Central memory CD8-positive, alpha-beta T cell (primary cell): Measurements from ENCODE around the gene SLC49A3.
"Not testable (repeated sequence)": the region's sequence is repeated elsewhere in the genome, so short reads cannot be mapped to it uniquely, and the experiment has no call there.

Experiments
- ATAC-seq: fragments of 150-1000 bp; cut with Tn5 transposase; replicated peaks from 2 replicates; pipeline ENCODE4 v1.10.0; 2022; ENCODE audit warnings: mild to moderate bottlenecking, moderate FRiP score, moderate number of reproducible peaks; ENCODE audit not compliant: poor library complexity, severe bottlenecking; ENCODE audit errors: extremely low read depth
- DNase-seq, 2 donors: peaks; one replicate each; pipeline ENCODE4 v3.0.0; 2021; ENCODE audit warnings: low spot score in 2 of 2
- H3K27ac Mint-ChIP-seq: one replicate; pipeline ENCODE4 v1.8.0; 2022; ENCODE audit warnings: low read depth, mild to moderate bottlenecking, moderate library complexity, mixed read lengths
- H3K27me3 Mint-ChIP-seq: one replicate; pipeline ENCODE4 v1.8.0; 2022; ENCODE audit warnings: mixed read lengths
- H3K36me3 Mint-ChIP-seq: one replicate; pipeline ENCODE4 v1.8.0; 2022; ENCODE audit warnings: mild to moderate bottlenecking, moderate library complexity, mixed read lengths; ENCODE audit not compliant: insufficient read depth
- H3K4me1 Mint-ChIP-seq: one replicate; pipeline ENCODE4 v1.8.0; 2022; ENCODE audit warnings: mixed read lengths
- H3K4me3 Mint-ChIP-seq: one replicate; pipeline ENCODE4 v1.8.0; 2022; ENCODE audit warnings: mild to moderate bottlenecking, moderate library complexity, mixed read lengths
- H3K9me3 Mint-ChIP-seq: one replicate; pipeline ENCODE4 v1.8.0; 2022; ENCODE audit warnings: mixed read lengths

SLC49A3 gene

GRCh38 chr4:673349-674091 lies 15.4 kb downstream of the SLC49A3 start:
- Mint-ChIP-seq H3K4me1 (peaks cover 7% of the 10 kb centered on the region), H3K9me3 (no peaks in the 10 kb centered on the region), H3K36me3 (peaks cover 25% of the 10 kb centered on the region), H3K27ac (peak overlapping the region; percentile 91), H3K4me3 (peak overlapping the region; percentile 85), H3K27me3 (no peaks in the 10 kb centered on the region)
- DNase-seq (no peak), ATAC-seq (no peak)

GRCh38 chr4:671769-672168 lies 17.2 kb downstream of the SLC49A3 start:
- H3K27me3 Mint-ChIP-seq: no peaks in the 10 kb centered on the region
- no peaks in the 10 kb centered on the region for H3K9me3 Mint-ChIP-seq
- peaks cover 25% of the 10 kb centered on the region for H3K36me3 Mint-ChIP-seq
- H3K4me1 Mint-ChIP-seq: peaks cover 7% of the 10 kb centered on the region
- peak overlapping the region; percentile 38 for H3K4me3 Mint-ChIP-seq
- ATAC-seq (no peak), DNase-seq (no peak)
- H3K27ac Mint-ChIP-seq: no peak overlapping the region

GRCh38 chr4:669806-670559 lies 19.0 kb downstream of the SLC49A3 start:
- not testable (repeated sequence) for H3K27me3 Mint-ChIP-seq, ATAC-seq, H3K9me3 Mint-ChIP-seq, H3K4me3 Mint-ChIP-seq, DNase-seq, H3K27ac Mint-ChIP-seq
- peaks cover 12% of the 10 kb centered on the region for H3K4me1 Mint-ChIP-seq
- H3K36me3 Mint-ChIP-seq: peaks cover 20% of the 10 kb centered on the region

GRCh38 chr4:668219-668618 lies 20.7 kb downstream of the SLC49A3 start:
- not testable (repeated sequence) for ATAC-seq, H3K27ac Mint-ChIP-seq, H3K27me3 Mint-ChIP-seq, H3K4me3 Mint-ChIP-seq, H3K9me3 Mint-ChIP-seq, H3K4me1 Mint-ChIP-seq, DNase-seq
- H3K36me3 Mint-ChIP-seq: peaks cover 13% of the 10 kb centered on the region

- H3K4me3 Mint-ChIP-seq: no peak overlapping the region
- DNase-seq: no peak
- H3K27ac Mint-ChIP-seq: no peak overlapping the region
- H3K36me3 Mint-ChIP-seq: peaks cover 10% of the 10 kb centered on the region
- no peaks in the 10 kb centered on the region for H3K27me3 Mint-ChIP-seq
- peaks cover 5% of the 10 kb centered on the region for H3K4me1 Mint-ChIP-seq
- no peak for ATAC-seq
- no peaks in the 10 kb centered on the region for H3K9me3 Mint-ChIP-seq
Observed at GRCh38 chr4:667545-667925, 21.4 kb downstream of the SLC49A3 start.

- no peak overlapping the region for H3K4me3 Mint-ChIP-seq
- H3K9me3 Mint-ChIP-seq: no peaks in the 10 kb centered on the region
- DNase-seq: no peak
- H3K36me3 Mint-ChIP-seq: peaks cover 5% of the 10 kb centered on the region
- H3K27ac Mint-ChIP-seq: no peak overlapping the region
- peaks cover 5% of the 10 kb centered on the region for H3K4me1 Mint-ChIP-seq
- no peak for ATAC-seq
- H3K27me3 Mint-ChIP-seq: no peaks in the 10 kb centered on the region
Observed at GRCh38 chr4:666822-667544, 22.0 kb downstream of the SLC49A3 start.

GRCh38 chr4:666436-666810 lies 22.5 kb downstream of the SLC49A3 start:
- Mint-ChIP-seq H3K4me1 (peaks cover 5% of the 10 kb centered on the region), H3K27ac (no peak overlapping the region), H3K27me3 (no peaks in the 10 kb centered on the region), H3K4me3 (no peak overlapping the region), H3K9me3 (no peaks in the 10 kb centered on the region), H3K36me3 (peaks cover 4% of the 10 kb centered on the region)
- DNase-seq (no peak), ATAC-seq (no peak)

- ATAC-seq (no peak), DNase-seq (no peak)
- Mint-ChIP-seq H3K9me3 (no peaks in the 10 kb centered on the region), H3K36me3 (peaks cover 4% of the 10 kb centered on the region), H3K4me1 (peaks cover 5% of the 10 kb centered on the region), H3K4me3 (no peak overlapping the region), H3K27me3 (no peaks in the 10 kb centered on the region), H3K27ac (peak overlapping the region; percentile 49)
Observed at GRCh38 chr4:665751-666435, 23.1 kb downstream of the SLC49A3 start.

GRCh38 chr4:665381-665750 lies 23.6 kb downstream of the SLC49A3 start:
- peak overlapping the region; percentile 80 for H3K4me3 Mint-ChIP-seq
- H3K4me1 Mint-ChIP-seq: peaks cover 5% of the 10 kb centered on the region
- H3K9me3 Mint-ChIP-seq: no peaks in the 10 kb centered on the region

GRCh38 chr4:664713-665231 lies 24.2 kb downstream of the SLC49A3 start:
- Mint-ChIP-seq H3K27ac (no peak overlapping the region), H3K27me3 (no peaks in the 10 kb centered on the region), H3K4me1 (peaks cover 5% of the 10 kb centered on the region), H3K4me3 (peak overlapping the region; percentile 80), H3K9me3 (no peaks in the 10 kb centered on the region), H3K36me3 (peaks cover 2% of the 10 kb centered on the region)
- no peak for ATAC-seq
- no peak for DNase-seq

More at GRCh38 chr4:665381-665750, 23.6 kb downstream of the SLC49A3 start:
- H3K27ac Mint-ChIP-seq: peak overlapping the region; percentile 49
- DNase-seq (no peak), ATAC-seq (no peak)
- no peaks in the 10 kb centered on the region for H3K27me3 Mint-ChIP-seq
- peaks cover 2% of the 10 kb centered on the region for H3K36me3 Mint-ChIP-seq

- peak overlapping the region; percentile 80 for H3K4me3 Mint-ChIP-seq
- H3K36me3 Mint-ChIP-seq: peaks cover 2% of the 10 kb centered on the region
- peaks cover 5% of the 10 kb centered on the region for H3K4me1 Mint-ChIP-seq
- ATAC-seq (peak; percentile 88), DNase-seq (peak; percentile 53 to 58)
- H3K27me3 Mint-ChIP-seq: no peaks in the 10 kb centered on the region
- H3K9me3 Mint-ChIP-seq: no peaks in the 10 kb centered on the region
- peak overlapping the region; percentile 57 for H3K27ac Mint-ChIP-seq
Observed at GRCh38 chr4:663438-664428, 25.2 kb downstream of the SLC49A3 start.
